D721Med (cell line): ENCODE measurements around the gene CSAD.

ENCODE experiments used
- DNase-seq: peaks from one replicate; pipeline ENCODE4 v3.0.0; 2011; ENCODE audit warnings: low spot score; ENCODE audit not compliant: insufficient read length
- FAIRE-seq: peaks from 2 replicates; lab custom pipeline; 2011; peaks lifted over from hg19 to GRCh38; lab: Jason Lieb, UNC
- TF ChIP-seq, protein P1 (sequence below): IDR thresholded peaks from 2 replicates; pipeline ENCODE4 v1.5.1; 2012; ENCODE audit warnings: mild to moderate bottlenecking, control low read depth; ENCODE audit not compliant: insufficient read depth; ENCODE audit errors: missing control alignments

Gene CSAD

DNA sequence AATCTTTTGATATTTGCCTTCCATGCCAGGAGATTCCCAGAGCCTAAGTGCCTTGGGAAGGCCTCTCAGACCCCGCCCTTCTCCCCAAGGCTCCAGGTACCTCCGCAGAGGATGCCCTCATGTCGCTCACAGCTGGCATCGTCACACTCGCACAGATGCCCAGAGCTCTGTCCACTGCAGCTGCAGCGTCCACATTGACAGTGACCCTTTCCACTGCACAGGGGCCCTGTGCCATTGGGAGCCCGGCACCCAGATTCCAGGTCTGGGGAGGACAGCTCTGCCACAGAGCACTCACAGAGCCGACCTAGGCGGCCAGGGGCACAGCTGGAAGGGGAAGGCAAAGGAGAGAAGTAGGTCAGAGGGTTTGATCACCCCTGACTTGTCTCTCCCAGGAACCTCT lies 12.3 kb upstream of the CSAD start:
- FAIRE-seq (no peak), DNase-seq (no peak)
- TF ChIP-seq, protein P1, sequence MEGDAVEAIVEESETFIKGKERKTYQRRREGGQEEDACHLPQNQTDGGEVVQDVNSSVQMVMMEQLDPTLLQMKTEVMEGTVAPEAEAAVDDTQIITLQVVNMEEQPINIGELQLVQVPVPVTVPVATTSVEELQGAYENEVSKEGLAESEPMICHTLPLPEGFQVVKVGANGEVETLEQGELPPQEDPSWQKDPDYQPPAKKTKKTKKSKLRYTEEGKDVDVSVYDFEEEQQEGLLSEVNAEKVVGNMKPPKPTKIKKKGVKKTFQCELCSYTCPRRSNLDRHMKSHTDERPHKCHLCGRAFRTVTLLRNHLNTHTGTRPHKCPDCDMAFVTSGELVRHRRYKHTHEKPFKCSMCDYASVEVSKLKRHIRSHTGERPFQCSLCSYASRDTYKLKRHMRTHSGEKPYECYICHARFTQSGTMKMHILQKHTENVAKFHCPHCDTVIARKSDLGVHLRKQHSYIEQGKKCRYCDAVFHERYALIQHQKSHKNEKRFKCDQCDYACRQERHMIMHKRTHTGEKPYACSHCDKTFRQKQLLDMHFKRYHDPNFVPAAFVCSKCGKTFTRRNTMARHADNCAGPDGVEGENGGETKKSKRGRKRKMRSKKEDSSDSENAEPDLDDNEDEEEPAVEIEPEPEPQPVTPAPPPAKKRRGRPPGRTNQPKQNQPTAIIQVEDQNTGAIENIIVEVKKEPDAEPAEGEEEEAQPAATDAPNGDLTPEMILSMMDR, result no peak

DNA sequence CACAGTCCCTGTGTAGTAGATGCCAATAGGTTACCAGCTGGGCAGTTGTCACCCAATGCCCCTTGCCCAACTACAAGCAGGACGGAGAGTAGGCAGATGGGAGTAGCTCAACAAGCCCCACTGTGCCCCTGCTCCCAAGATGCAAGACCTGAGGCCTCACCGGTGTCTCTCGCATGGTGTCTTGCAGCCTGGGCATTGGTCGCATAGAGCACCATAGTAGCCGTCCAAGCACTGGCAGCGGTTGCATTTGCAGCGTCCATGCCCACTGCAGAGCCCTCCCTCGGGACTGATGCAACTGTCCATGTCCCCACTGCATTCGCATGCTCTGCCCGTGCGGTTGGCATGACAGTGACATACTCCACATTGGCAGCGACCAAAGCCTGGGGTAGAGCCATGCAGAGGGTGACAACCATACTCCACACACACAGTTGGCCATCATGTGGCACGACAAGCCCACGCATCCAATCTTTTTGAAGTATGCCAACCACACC lies 11.9 kb upstream of the CSAD start:
- no peak for FAIRE-seq
- no peak for DNase-seq
- TF ChIP-seq, protein P1, result no peak

DNA sequence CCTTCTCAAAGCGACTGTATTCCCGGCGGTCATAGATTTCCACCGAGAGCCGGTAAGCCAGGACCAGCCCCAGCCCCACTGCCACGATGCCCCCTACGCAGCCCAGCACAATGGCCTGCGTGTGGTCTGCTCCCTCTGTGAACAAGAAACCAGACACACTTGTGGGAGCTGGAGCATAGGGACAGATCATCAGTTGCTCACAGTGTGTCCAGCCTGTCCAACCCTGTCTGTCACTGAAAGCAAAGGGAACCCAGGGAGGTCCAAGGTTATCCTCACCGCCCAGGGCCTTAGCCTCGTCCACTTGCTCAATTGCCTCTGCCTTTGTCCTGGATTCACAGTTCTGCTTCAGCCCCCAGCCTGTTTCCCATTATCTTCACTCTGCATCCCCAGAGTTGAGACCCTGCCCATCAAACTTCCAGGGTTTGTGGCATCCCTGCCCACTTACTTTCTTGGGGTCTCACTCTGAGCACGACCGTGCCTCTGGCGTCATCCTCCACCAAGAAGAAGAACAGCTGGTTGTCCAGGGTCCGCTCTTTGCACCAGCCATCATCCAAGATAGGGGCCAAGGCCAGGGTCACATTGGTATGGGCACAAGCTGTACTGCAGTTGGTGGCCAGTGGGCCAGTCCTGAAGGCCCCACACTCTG lies 11.3 kb upstream of the CSAD start:
- DNase-seq (no peak), FAIRE-seq (no peak)
- TF ChIP-seq, protein P1, result no peak

DNA sequence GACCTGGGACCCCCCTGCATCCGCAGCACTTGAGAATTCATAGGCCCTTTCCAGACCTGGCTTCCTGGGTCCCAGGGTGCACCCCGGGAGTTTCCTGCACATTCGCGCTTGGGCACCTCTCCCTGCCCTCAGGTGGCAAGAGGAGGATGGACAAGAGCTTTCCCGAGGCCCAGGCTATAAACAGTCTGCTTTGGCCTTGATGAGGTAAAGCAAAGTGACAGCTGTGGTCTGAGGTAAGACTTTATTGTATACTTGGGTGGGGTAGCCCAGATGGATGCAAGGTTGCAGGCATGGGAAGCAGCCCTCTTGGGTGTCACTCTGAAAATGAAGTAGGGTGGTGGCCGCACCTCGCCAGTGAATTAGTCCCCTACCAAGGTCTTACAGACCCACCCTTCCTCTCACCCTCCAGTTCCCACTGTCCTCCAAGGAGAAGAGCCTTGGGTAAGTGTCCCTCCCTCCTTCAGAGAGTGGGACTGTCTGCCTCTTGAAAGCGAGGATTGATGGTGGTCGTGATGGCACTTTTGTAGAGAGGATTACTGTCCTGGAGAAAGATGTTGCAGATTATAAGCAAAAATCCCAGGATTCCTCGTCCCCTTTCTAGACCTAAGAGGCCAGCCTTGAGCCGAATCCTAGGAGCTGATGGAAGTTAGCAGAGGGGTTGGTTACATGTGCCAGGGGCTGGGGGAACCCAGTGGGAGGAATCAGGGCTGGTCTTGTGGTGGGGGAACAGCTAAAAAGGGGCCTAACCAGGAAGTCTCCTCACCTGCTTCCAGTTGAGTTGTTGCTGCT lies 10.6 kb upstream of the CSAD start:
- DNase-seq (no peak), FAIRE-seq (no peak)
- TF ChIP-seq, protein P1, result no peak

DNA sequence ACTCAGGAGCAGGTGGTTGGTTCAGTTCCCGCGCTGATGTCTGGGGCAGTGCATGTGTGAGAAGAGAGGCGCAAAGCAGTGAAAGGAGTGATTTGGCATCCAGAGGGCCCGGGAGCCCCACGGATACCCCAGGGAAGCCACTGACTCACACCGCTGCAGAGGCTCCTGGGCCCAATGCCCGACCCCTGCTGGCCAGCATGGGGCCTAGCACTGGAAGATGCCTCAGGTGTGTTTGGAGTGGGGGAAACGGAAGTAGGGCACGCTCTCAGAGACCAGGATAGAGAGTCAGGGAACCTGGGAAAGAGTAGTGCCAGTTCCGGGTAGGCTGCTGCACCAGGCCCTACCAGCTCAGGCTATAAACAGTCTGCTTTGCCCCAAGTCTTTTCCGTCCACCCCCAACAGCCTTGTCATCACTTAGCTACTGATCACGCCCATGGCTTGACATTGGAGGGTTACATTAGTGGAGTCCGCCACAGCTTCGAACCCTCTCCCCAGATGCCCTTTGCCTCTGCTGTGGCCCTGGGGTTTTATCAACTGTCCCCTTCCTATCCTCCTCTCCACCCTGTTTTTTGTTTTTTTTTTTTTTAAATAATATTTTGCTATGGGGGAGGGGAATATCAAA lies 9.5 kb upstream of the CSAD start:
- TF ChIP-seq, protein P1, result peak; percentile 58
- FAIRE-seq (no peak), DNase-seq (no peak)

DNA sequence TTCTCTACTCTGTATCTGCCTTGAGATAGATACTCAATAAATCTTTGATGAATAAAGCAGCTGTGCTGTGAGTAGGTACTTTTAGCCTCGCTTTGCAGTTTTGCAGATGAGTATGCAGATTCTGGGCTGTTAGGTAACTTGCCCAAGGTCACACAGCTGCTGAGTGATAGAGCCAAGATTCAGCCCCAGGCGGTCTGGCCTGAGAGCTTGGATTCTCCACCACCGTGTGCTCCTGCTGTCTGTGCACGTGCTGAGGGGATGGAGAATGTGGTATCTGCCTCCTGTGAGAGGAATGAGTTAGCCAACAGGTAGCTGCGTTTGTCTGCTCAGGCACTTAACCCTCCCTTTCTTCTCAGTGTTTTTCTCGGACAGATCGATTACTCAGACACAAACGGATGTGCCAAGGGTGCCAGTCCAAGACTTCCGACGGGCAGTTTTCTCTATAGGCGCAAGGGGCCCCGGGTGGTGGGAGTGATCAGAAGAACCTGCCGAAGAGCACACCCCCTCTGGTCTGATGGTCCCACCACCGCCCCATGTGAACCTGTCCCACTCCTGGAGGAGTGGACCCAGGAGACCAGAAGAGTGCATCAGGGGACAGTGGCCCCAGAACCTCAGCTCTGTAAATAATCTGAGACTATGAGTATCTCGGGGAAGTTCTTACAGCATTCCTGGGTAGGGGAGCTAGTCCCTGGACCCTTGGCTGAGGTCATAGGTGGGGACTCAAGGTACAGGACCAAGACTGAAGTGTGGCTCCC lies 6.6 kb upstream of the CSAD start:
- TF ChIP-seq, protein P1, result no peak
- FAIRE-seq, result no peak
- no peak for DNase-seq
